GM13976 (cell line): ENCODE data around the gene NDUFA13.

Experiments used
- DNase-seq: peaks from one replicate; pipeline ENCODE4 v3.0.0; 2012; ENCODE audit warnings: low spot score
- CTCF ChIP-seq: IDR thresholded peaks from 2 replicates; pipeline ENCODE4 v1.5.1; 2012; ENCODE audit warnings: borderline replicate concordance, mild to moderate bottlenecking; ENCODE audit not compliant: insufficient read depth; ENCODE audit errors: extremely low read depth, missing control alignments, control extremely low read depth
- in situ Hi-C: fragments of 300-500 bp; cut with MboI; formaldehyde crosslinking; loops from one replicate; pipeline ENCODE4 v1.12.0; 2022; ENCODE audit warnings: low sequenced_read_pairs, mixed read lengths, inconsistent platforms; ENCODE audit not compliant: unreplicated experiment

Gene NDUFA13

GRCh38 chr19:19534556-19535265 is 18.7 kb downstream of the NDUFA13 start:
- DNase-seq, result no peak
- no peak for TF ChIP-seq CTCF
- in situ Hi-C loops, result loop anchor here (5.0 to 25.0 kb wide), 3 partner anchors 108 to 753 kb away; partner anchors contain the start of gene GMIP

GRCh38 chr19:19535311-19536191 is 19.5 kb downstream of the NDUFA13 start:
- no peak for TF ChIP-seq CTCF
- in situ Hi-C loops, result loop anchor here (5.0 to 25.0 kb wide), 3 partner anchors 107 to 752 kb away; partner anchors contain the start of gene GMIP
- DNase-seq, result no peak

GRCh38 chr19:19537075-19538048 is 21.3 kb downstream of the NDUFA13 start:
- no peak for TF ChIP-seq CTCF
- in situ Hi-C loops, result loop anchor here (5.0 to 25.0 kb wide), 3 partner anchors 105 to 750 kb away; partner anchors contain the start of gene GMIP
- DNase-seq, result no peak

- peak; percentile 76 for DNase-seq
- in situ Hi-C loops, result loop anchor here (5.0 to 25.0 kb wide), 3 partner anchors 104 to 749 kb away; partner anchors contain the start of gene GMIP
- TF ChIP-seq CTCF, result no peak
Measured at GRCh38 chr19:19538061-19538784, 22.2 kb downstream of the NDUFA13 start, which contains the start of gene CILP2. TSS of gene CILP2 (plus strand) at chr19:19538265. CDS start at chr19:19538350, 85 bp downstream.

GRCh38 chr19:19538785-19539166 is 22.8 kb downstream of the NDUFA13 start:
- no peak for TF ChIP-seq CTCF
- in situ Hi-C loops, result loop anchor here (5.0 to 25.0 kb wide), 3 partner anchors 104 to 749 kb away; partner anchors contain the start of gene GMIP
- no peak for DNase-seq

- TF ChIP-seq CTCF, result no peak
- no peak for DNase-seq
- in situ Hi-C loops, result loop anchor here (5.0 to 25.0 kb wide), 3 partner anchors 103 to 748 kb away; partner anchors contain the start of gene GMIP
Measured at GRCh38 chr19:19539698-19540063, 23.7 kb downstream of the NDUFA13 start.
